HCT116 (cell line): ENCODE results near the gene DMGDH. TPM values are rescaled to one million over a fixed set of nuclear protein-coding genes. Genes with fewer than 3 reads are reported as not detected.

Experiments
- ATAC-seq: fragments of 200-7000 bp; cut with Tn5 transposase; 2 replicates; pipeline ENCODE4 v1.9.1; 2020; ENCODE audit warnings: mild to moderate bottlenecking, moderate library complexity
- BruUV-seq: library from RNA; stranded (reverse); fragments of 400-500 nt; replicated peaks from 2 replicates; lab custom pipeline; 2021; lab: Mats Ljungman, UMichigan
- CTCF ChIA-PET: fragments of 300-600 bp; sonication (Branson Sonifier 250); formaldehyde crosslinking; loops from one replicate; lab custom pipeline; 2021; ENCODE audit warnings: antibody characterized with exemption; lab: Charles Lee
- POLR2A ChIA-PET: fragments of 300-600, 350-600 bp; sonication (Branson Sonifier 250); formaldehyde crosslinking; loops from one replicate; lab custom pipeline; 2021; ENCODE audit warnings: antibody characterized with exemption; lab: Charles Lee
- RAD21 ChIA-PET, 2 experiments: fragments of 300-600 bp; sonication (Branson Sonifier 250); formaldehyde crosslinking; loops; one replicate each; lab custom pipeline; 2023; ENCODE audit warnings: low total read pairs in 2 of 2; ENCODE audit not compliant: uncharacterized antibody in 2 of 2, unreplicated experiment in 2 of 2, low non-redundant PET in 1 of 2; lab: Charles Lee
- DNase-seq: peaks from one replicate; pipeline ENCODE4 v3.0.0-alpha.2; 2010; ENCODE audit warnings: low read depth, low spot score
- H2AFZ ChIP-seq: fragments of 200-600 bp; shearing (Covaris generic), sonication (generic); 2 replicates; pipeline ENCODE4 v1.6.1; 2017; ENCODE audit warnings: low read depth, mixed run types, mixed read lengths, antibody characterized with exemption, low read length; ENCODE audit not compliant: poor library complexity, severe bottlenecking
- H3K27ac ChIP-seq: 2 replicates; pipeline ENCODE4 v1.5.1; 2012; ENCODE audit warnings: low read depth, low read length
- H3K27me3 ChIP-seq: fragments of 200-600 bp; sonication (generic); 2 replicates; pipeline ENCODE4 v1.6.1; 2016; ENCODE audit warnings: mixed run types, low read length, mixed read lengths; ENCODE audit not compliant: insufficient read depth
- H3K36me3 ChIP-seq, 2 experiments: fragments of 200-500 bp in 1 of 2; fragments of 200-600 bp in 1 of 2; sonication (Bioruptor generic) in 1 of 2; sonication (generic) in 1 of 2; 2 replicates each; pipeline versions ENCODE4 v1.5.1 to v1.6.1; 2014 to 2016; ENCODE audit warnings: low read length in 2 of 2, inconsistent platforms in 1 of 2, mixed read lengths in 1 of 2, mixed run types in 1 of 2; ENCODE audit not compliant: insufficient read depth in 2 of 2, control insufficient read depth in 1 of 2
- H3K4me1 ChIP-seq, 2 experiments: fragments of 200-600 bp in 1 of 2; sonication (generic) in 1 of 2; 2 replicates each; pipeline versions ENCODE4 v1.5.1 to v1.6.1; 2012 to 2017; ENCODE audit warnings: low read length in 2 of 2, inconsistent platforms in 1 of 2, mild to moderate bottlenecking in 1 of 2, mixed read lengths in 1 of 2, mixed run types in 1 of 2, moderate library complexity in 1 of 2; ENCODE audit not compliant: insufficient read depth in 2 of 2, control insufficient read depth in 1 of 2
- H3K4me2 ChIP-seq: fragments of 200-600 bp; sonication (generic); 2 replicates; pipeline ENCODE4 v1.6.1; 2017; ENCODE audit warnings: mixed run types, low read length, mixed read lengths
- H3K4me3 ChIP-seq, 2 experiments: fragments of 200-600 bp in 1 of 2; sonication (generic) in 1 of 2; replicated peaks in 1 of 2; 2 replicates each; pipeline ENCODE4 v1.5.1; 2011 to 2016; ENCODE audit warnings: low read length in 2 of 2, control low read depth in 1 of 2, low read depth in 1 of 2, mild to moderate bottlenecking in 1 of 2, mixed read lengths in 1 of 2, mixed run types in 1 of 2
- H3K79me2 ChIP-seq: fragments of 200-600 bp; sonication (generic); 2 replicates; pipeline ENCODE4 v1.6.1; 2017; ENCODE audit warnings: mild to moderate bottlenecking, mixed run types, low read length, moderate library complexity, mixed read lengths; ENCODE audit not compliant: insufficient read depth
- H3K9ac ChIP-seq: fragments of 200-600 bp; sonication (generic); 2 replicates; pipeline ENCODE4 v1.6.1; 2016; ENCODE audit warnings: low read length, mixed read lengths
- H3K9me2 ChIP-seq: fragments of 200-600 bp; sonication (generic), shearing (Covaris generic); 2 replicates; pipeline ENCODE4 v1.6.1; 2017; ENCODE audit warnings: mixed run types, mild to moderate bottlenecking, moderate library complexity; ENCODE audit not compliant: insufficient read depth
- H3K9me3 ChIP-seq, 2 experiments: fragments of 200-500 bp in 1 of 2; fragments of 200-600 bp in 1 of 2; sonication (Bioruptor generic) in 1 of 2; sonication (generic) in 1 of 2; 2 replicates each; pipeline ENCODE4 v1.6.1; 2014 to 2017; ENCODE audit warnings: low read length in 2 of 2, mixed read lengths in 2 of 2, inconsistent platforms in 1 of 2, low read depth in 1 of 2, mild to moderate bottlenecking in 1 of 2, mixed run types in 1 of 2, moderate library complexity in 1 of 2; ENCODE audit not compliant: control insufficient read depth in 1 of 2, insufficient read depth in 1 of 2
- H4K20me1 ChIP-seq: fragments of 200-600 bp; sonication (generic), shearing (Covaris generic); 2 replicates; pipeline ENCODE4 v1.6.1; 2017; ENCODE audit warnings: mixed run types, mild to moderate bottlenecking, moderate library complexity; ENCODE audit not compliant: insufficient read depth
- ATF3 ChIP-seq: IDR thresholded peaks from 2 replicates; pipeline ENCODE4 v1.6.1; 2012
- CEBPB ChIP-seq: IDR thresholded peaks from 2 replicates; pipeline ENCODE4 v1.6.1; 2012; ENCODE audit warnings: low read depth
- ELF1 ChIP-seq: IDR thresholded peaks from 2 replicates; pipeline ENCODE4 v1.6.1; 2012; ENCODE audit warnings: low read depth, borderline replicate concordance
- EZH2phosphoT487 ChIP-seq: fragments of 200-600 bp; IDR thresholded peaks from 2 replicates; pipeline ENCODE4 v1.6.1; 2018; ENCODE audit warnings: antibody characterized with exemption, borderline replicate concordance
- FOSL1 ChIP-seq: IDR thresholded peaks from 2 replicates; pipeline ENCODE4 v1.6.1; 2012; ENCODE audit warnings: low read depth
- JUND ChIP-seq: IDR thresholded peaks from 2 replicates; pipeline ENCODE4 v1.6.1; 2012
- POLR2A ChIP-seq: IDR thresholded peaks from 2 replicates; pipeline ENCODE4 v1.7.0; 2011; ENCODE audit warnings: borderline replicate concordance; ENCODE audit not compliant: insufficient read depth, insufficient read length; ENCODE audit errors: extremely low read depth
- RAD21 ChIP-seq: IDR thresholded peaks from 2 replicates; pipeline ENCODE4 v1.6.1; 2012; ENCODE audit warnings: low read depth, mild to moderate bottlenecking
- TCF7L2 ChIP-seq: IDR thresholded peaks from 2 replicates; pipeline ENCODE4 v1.7.0; 2011; ENCODE audit warnings: borderline replicate concordance, inconsistent platforms; ENCODE audit not compliant: insufficient read depth, insufficient read length; ENCODE audit errors: extremely low read depth
- ZBTB33 ChIP-seq: IDR thresholded peaks from 2 replicates; pipeline ENCODE4 v1.6.1; 2011; ENCODE audit warnings: mild to moderate bottlenecking, low read length, moderate library complexity; ENCODE audit not compliant: insufficient replicate concordance; ENCODE audit errors: extremely low read depth
- ZFX ChIP-seq: fragments of 450-650 bp; IDR thresholded peaks from 2 replicates; pipeline ENCODE4 v1.6.1; 2017
- ZNF274 ChIP-seq: fragments of 200-500 bp; sonication (Bioruptor generic); IDR thresholded peaks from 2 replicates; pipeline ENCODE4 v1.6.1; 2014; ENCODE audit warnings: mild to moderate bottlenecking, low read depth, low read length, inconsistent platforms
- intact Hi-C: fragments of 100-400 bp; cut with micrococcal nuclease; formaldehyde crosslinking; loops from 2 replicates; pipeline ENCODE4 v1.10.0; 2022
- total RNA-seq: library from RNA; stranded (reverse); gene quantifications from one replicate; pipeline ENCODE4 v1.2.1, GENCODE V29; 2021; ENCODE audit not compliant: unreplicated experiment
- TF ChIP-seq, protein P1 (sequence below): IDR thresholded peaks from 2 replicates; pipeline ENCODE4 v1.6.1; 2012
- TF ChIP-seq, protein P2 (sequence below): IDR thresholded peaks from 2 replicates; pipeline ENCODE4 v1.6.1; 2012; ENCODE audit warnings: low read depth

The DMGDH gene
- total RNA-seq, 1 experiment from 2014 or later = 2.3 TPM

GRCh38 chr5:79036769-79037168, 32.7 kb downstream of the DMGDH start (continued):
- TF ChIP-seq ZNF274 = no peak
- no peak for TF ChIP-seq RAD21
- TF ChIP-seq TCF7L2 = no peak

- Histone ChIP-seq H4K20me1 (no peaks in the 10 kb centered on the region), H3K9ac (no peak overlapping the region), H3K36me3 (no peaks in the 10 kb centered on the region), H3K27me3 (no peaks in the 10 kb centered on the region), H3K4me1 (no peaks in the 10 kb centered on the region), H3K9me2 (no peaks in the 10 kb centered on the region; the same call in 1 of the 2 replicates), H3K4me2 (no peak overlapping the region), H3K27ac (no peak overlapping the region), H3K4me3 (no peak overlapping the region), H3K79me2 (no peaks in the 10 kb centered on the region), H2AFZ (no peak overlapping the region), H3K9me3 (no peaks in the 10 kb centered on the region)
- CTCF ChIA-PET = interaction anchor here (1.0 to 1.5 kb wide), 2 partner anchors 9 to 10 kb away, joined by 3 to 8 read pairs; no protein-coding TSS in a partner anchor
- RAD21 ChIA-PET = no interaction called here
- no TSS peak for BruUV-seq
- intact Hi-C loops = no loop called here
- POLR2A ChIA-PET = no interaction called here
- ATAC-seq (no peak), DNase-seq (no peak)
- no peak for TF ChIP-seq ATF3
- no peak for TF ChIP-seq ZNF274
- TF ChIP-seq EZH2phosphoT487 = no peak
- no peak for TF ChIP-seq ZBTB33
- TF ChIP-seq, protein P1, sequence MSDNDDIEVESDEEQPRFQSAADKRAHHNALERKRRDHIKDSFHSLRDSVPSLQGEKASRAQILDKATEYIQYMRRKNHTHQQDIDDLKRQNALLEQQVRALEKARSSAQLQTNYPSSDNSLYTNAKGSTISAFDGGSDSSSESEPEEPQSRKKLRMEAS = no peak
- TF ChIP-seq, protein P2, sequence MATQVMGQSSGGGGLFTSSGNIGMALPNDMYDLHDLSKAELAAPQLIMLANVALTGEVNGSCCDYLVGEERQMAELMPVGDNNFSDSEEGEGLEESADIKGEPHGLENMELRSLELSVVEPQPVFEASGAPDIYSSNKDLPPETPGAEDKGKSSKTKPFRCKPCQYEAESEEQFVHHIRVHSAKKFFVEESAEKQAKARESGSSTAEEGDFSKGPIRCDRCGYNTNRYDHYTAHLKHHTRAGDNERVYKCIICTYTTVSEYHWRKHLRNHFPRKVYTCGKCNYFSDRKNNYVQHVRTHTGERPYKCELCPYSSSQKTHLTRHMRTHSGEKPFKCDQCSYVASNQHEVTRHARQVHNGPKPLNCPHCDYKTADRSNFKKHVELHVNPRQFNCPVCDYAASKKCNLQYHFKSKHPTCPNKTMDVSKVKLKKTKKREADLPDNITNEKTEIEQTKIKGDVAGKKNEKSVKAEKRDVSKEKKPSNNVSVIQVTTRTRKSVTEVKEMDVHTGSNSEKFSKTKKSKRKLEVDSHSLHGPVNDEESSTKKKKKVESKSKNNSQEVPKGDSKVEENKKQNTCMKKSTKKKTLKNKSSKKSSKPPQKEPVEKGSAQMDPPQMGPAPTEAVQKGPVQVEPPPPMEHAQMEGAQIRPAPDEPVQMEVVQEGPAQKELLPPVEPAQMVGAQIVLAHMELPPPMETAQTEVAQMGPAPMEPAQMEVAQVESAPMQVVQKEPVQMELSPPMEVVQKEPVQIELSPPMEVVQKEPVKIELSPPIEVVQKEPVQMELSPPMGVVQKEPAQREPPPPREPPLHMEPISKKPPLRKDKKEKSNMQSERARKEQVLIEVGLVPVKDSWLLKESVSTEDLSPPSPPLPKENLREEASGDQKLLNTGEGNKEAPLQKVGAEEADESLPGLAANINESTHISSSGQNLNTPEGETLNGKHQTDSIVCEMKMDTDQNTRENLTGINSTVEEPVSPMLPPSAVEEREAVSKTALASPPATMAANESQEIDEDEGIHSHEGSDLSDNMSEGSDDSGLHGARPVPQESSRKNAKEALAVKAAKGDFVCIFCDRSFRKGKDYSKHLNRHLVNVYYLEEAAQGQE = no peak
- no peak for TF ChIP-seq TCF7L2
- no peak for TF ChIP-seq CEBPB
- no peak for TF ChIP-seq JUND
- no peak for TF ChIP-seq POLR2A
- no peak for TF ChIP-seq RAD21
- TF ChIP-seq ZFX = no peak
- no peak for TF ChIP-seq ELF1
- no peak for TF ChIP-seq FOSL1
Measured at GRCh38 chr5:79035237-79035636, 34.2 kb downstream of the DMGDH start.
